ENCODE measurements around the gene SPTB.

SPTB gene

GRCh38 chr14:64912261-64912660 is 32.6 kb upstream of the SPTB start:
- no peak for FAIRE-seq
- no peak for TF ChIP-seq POLR2A (IDR thresholded peaks at IDR 0.05; ENCODE audit: low read depth, low read length)
- DNase-seq (ENCODE audit: insufficient read length, low spot score) = no peak

GRCh38 chr14:64910847-64911495 is 31.3 kb upstream of the SPTB start:
- FAIRE-seq (peak; percentile 20), DNase-seq (ENCODE audit: insufficient read length, low spot score) (no peak)
- TF ChIP-seq POLR2A (IDR thresholded peaks at IDR 0.05; ENCODE audit: low read depth, low read length) = no peak

DNA sequence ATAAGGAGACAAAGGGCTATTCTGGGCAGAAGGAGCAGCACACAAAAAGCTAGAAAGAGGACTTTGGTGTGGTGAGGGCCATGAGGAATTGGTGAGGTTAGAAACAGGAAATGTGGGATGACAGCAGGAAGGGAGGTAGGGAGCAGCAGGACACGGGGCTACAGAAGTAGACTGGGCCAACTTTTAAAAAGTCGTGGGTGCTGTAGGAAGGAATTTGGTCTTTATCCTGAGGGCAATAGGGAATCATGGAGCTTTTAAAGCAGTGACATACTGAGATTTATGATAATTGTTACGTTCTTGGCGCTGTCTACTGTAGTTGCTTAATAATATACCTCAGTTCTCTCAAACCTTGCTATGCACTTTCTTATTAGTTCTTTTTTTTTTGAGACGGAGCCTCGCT is 26.3 kb upstream of the SPTB start:
- FAIRE-seq (no peak), DNase-seq (ENCODE audit: insufficient read length, low spot score) (no peak)
- TF ChIP-seq POLR2A (IDR thresholded peaks at IDR 0.05; ENCODE audit: low read depth, low read length) = no peak

DNA sequence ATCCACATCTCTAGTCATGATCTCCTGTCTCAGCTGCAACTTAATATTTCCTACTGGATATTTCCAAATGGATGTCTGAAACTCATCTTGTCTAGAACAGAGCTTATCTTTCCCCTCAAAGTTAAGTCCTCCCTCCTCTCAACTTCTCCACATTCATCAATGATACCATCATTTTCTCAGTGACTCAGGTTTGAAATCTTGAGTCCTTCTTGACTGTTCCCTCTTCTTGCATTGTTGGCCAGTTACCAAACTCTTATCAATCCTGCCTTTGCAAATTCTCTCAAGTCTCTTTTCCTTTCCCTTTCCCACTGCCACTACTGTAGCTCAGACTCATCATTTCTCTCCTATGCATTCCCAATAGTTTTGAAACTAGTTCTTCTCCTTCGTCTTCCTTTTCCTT is 20.3 kb upstream of the SPTB start:
- DNase-seq (ENCODE audit: insufficient read length, low spot score) = no peak
- no peak for TF ChIP-seq POLR2A (IDR thresholded peaks at IDR 0.05; ENCODE audit: low read depth, low read length)
- FAIRE-seq = peak; percentile 55

- DNase-seq (ENCODE audit: insufficient read length, low spot score) (no peak), FAIRE-seq (peak; percentile 97)
- TF ChIP-seq POLR2A (IDR thresholded peaks at IDR 0.05; ENCODE audit: low read depth, low read length) = no peak
These were observed 12.2 kb upstream of the SPTB start for GRCh38 chr14:64891839-64892375.

GRCh38 chr14:64891173-64891838 is 11.6 kb upstream of the SPTB start:
- no peak for DNase-seq (ENCODE audit: insufficient read length, low spot score)
- no peak for TF ChIP-seq POLR2A (IDR thresholded peaks at IDR 0.05; ENCODE audit: low read depth, low read length)
- FAIRE-seq = no peak

- no peak for FAIRE-seq
- DNase-seq (ENCODE audit: insufficient read length, low spot score) = no peak
These were observed 9.6 kb upstream of the SPTB start for GRCh38 chr14:64889352-64889751.

GRCh38 chr14:64885559-64885958 is 5.9 kb upstream of the SPTB start:
- no peak for FAIRE-seq
- DNase-seq (ENCODE audit: insufficient read length, low spot score) = no peak
- no peak for TF ChIP-seq POLR2A (IDR thresholded peaks at IDR 0.05; ENCODE audit: low read depth, low read length)

More at GRCh38 chr14:64889352-64889751, 9.6 kb upstream of the SPTB start:
- TF ChIP-seq POLR2A (IDR thresholded peaks at IDR 0.05; ENCODE audit: low read depth, low read length) = no peak

- DNase-seq (ENCODE audit: insufficient read length, low spot score) (peak; percentile 61), FAIRE-seq (no peak)
- no peak for TF ChIP-seq POLR2A (IDR thresholded peaks at IDR 0.05; ENCODE audit: low read depth, low read length)
These were observed 764 bp upstream of the SPTB start for GRCh38 chr14:64880221-64881121.

DNA sequence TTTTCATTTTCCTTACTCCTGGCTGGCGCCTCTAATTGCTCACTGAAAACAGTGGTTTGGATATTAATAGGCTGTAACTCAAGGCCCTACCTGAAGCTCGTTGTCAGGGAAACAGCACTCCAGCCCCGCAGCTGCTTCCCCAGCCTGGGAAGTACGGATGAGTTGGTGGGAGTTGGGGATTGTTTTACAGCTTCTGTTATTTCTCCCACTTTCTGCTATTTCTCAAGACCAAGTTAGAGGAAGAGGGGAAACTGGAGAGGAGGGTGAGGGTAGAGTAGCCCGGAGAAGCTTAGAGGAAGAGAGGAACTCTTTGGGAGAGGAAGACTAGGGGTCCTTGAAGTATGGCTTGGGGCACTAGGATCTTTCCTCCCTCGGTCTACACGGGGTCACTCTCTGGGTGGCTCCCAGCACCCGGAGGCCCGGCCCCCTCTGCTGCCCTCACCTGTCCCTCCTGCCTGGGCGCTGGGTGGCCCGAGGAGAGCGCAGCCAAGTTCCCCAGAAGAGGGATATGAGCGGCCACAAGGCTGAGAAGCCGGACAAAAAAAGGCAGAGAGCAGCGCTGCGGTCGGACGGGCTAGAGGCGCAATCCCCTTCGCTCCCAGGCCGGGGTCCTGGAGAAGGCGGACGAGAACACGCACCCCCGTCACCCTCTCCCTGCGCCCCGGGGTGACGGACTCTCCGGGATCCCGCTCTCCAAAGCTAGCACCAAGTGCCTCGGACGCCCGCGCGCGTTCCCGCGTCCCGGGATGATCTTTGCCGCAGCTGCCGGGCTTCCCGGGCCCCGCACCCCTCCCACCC is 671 bp downstream of the SPTB start:
- FAIRE-seq (no peak), DNase-seq (ENCODE audit: insufficient read length, low spot score) (no peak)
- no peak for TF ChIP-seq POLR2A (IDR thresholded peaks at IDR 0.05; ENCODE audit: low read depth, low read length)

DNA sequence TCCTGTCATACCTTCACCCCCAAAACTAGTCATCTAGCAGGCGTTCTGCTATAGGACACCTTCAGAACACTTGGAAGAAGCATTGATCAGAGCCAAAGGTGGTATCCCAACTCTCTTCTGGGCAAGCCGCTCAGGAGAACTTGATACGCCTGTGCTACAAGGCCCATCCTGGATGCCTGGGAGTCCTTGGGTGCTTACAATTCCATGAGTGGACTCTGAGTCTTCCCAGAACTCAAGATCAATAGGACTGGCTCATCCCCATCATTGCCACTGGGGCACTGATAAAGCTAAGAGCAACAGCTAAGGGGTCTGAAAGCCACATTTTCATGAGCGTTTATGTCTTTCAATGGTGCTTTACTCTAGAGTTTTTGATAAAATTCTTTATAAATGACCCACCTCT is 1.9 kb downstream of the SPTB start:
- no peak for TF ChIP-seq POLR2A (IDR thresholded peaks at IDR 0.05; ENCODE audit: low read depth, low read length)
- FAIRE-seq (no peak), DNase-seq (ENCODE audit: insufficient read length, low spot score) (no peak)

DNA sequence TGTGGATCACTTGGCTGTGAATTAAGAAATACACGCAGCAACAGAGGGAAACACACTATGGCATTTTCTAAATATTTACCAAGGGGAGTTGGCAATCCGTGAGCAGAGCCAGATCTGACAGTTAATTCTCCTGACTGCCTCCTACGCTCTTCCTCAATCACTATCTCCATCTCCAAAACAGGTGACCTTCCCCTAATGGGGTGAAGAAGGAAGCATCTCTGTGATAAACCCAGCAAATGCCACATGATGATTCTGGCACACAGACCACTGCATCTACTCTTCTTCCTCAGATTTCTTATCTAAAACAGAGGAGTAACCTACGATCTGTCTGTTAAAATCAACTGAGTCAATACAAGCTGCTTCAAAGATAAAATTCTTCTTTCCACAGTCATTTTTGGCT is 4.4 kb downstream of the SPTB start:
- no peak for DNase-seq (ENCODE audit: insufficient read length, low spot score)
- no peak for TF ChIP-seq POLR2A (IDR thresholded peaks at IDR 0.05; ENCODE audit: low read depth, low read length)
- FAIRE-seq = no peak

DNA sequence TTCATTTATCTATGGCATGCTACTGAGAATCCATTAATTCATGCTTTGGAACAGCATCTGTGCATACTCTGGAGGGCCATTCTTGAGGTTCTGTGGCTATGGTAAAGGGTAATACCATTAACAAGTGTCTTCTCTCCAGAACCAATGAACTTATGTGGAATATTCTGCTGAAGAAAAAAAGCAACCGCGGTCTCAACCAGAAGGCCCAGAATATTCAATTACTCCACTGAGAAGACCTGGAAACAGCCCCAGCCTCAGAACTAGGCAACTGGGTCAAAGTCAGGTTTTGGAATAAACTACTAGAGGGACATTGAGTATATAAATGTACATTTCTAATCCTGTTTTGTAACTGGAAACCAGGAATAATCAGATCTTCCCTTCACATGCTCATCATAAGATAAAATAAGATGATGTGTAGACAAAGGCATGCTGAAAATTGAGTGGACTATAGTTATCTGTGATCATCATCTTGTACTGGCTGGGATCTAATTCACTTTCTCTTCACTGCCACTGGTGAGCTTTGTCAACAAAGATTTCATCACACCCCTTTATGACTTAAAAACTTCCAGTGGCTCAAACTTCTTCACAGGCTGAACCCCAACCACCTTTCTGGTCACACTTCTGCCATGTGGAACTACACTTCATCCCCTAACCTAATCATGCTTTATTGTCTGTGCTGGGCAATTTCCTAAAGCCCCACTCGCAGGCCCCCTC is 6.0 kb downstream of the SPTB start:
- no peak for FAIRE-seq
- no peak for TF ChIP-seq POLR2A (IDR thresholded peaks at IDR 0.05; ENCODE audit: low read depth, low read length)
- DNase-seq (ENCODE audit: insufficient read length, low spot score) = no peak
